Endothelial cell of umbilical vein (primary cell): ENCODE results near the gene NXT1. TPM values are rescaled to one million over a fixed set of nuclear protein-coding genes. Genes with fewer than 3 reads are reported as not detected.

Experiments
- BruUV-seq: library from RNA; stranded (reverse); fragments of 400-500 nt; replicated peaks from 2 replicates; lab custom pipeline; 2021; lab: Mats Ljungman, UMichigan
- CTCF ChIA-PET: fragments of 300-600, 350-600 bp; sonication (Branson Sonifier 250); formaldehyde crosslinking; loops from one replicate; lab custom pipeline; 2021; ENCODE audit warnings: antibody characterized with exemption, inconsistent platforms; lab: Charles Lee
- POLR2A ChIA-PET: fragments of 300-600, 350-600 bp; sonication (Branson Sonifier 250); formaldehyde crosslinking; loops from one replicate; lab custom pipeline; 2021; ENCODE audit warnings: antibody characterized with exemption, inconsistent platforms; lab: Charles Lee
- DNase-seq: peaks from one replicate; pipeline ENCODE4 v3.0.0-alpha.2; 2011; ENCODE audit warnings: low read depth, low spot score
- FAIRE-seq: peaks from 2 replicates; lab custom pipeline; 2011; peaks lifted over from hg19 to GRCh38; lab: Jason Lieb, UNC
- H2AFZ ChIP-seq: 2 replicates; pipeline ENCODE4 v1.6.0; 2012; ENCODE audit warnings: low read depth, low read length, control low read depth, inconsistent platforms
- H3K27ac ChIP-seq: 2 replicates; pipeline ENCODE4 v1.5.1; 2011; ENCODE audit warnings: low read depth, mild to moderate bottlenecking, control low read depth, low read length, moderate library complexity; ENCODE audit not compliant: insufficient read depth
- H3K27me3 ChIP-seq, 2 experiments: 2 replicates each; pipeline versions ENCODE4 v1.6.0 to v1.6.1; 2011; ENCODE audit warnings: low read length in 2 of 2, mixed read lengths in 1 of 2; ENCODE audit not compliant: control insufficient read depth in 2 of 2, insufficient read depth in 2 of 2
- H3K36me3 ChIP-seq, 2 experiments: 2 replicates in 1 of 2; 3 replicates in 1 of 2; pipeline ENCODE4 v1.5.1; 2011; ENCODE audit warnings: low read length in 2 of 2, mild to moderate bottlenecking in 1 of 2, moderate library complexity in 1 of 2; ENCODE audit not compliant: control insufficient read depth in 2 of 2, insufficient read depth in 2 of 2; ENCODE audit errors: extremely low read depth in 1 of 2
- H3K4me1 ChIP-seq: 3 replicates; pipeline ENCODE4 v1.5.1; 2011; ENCODE audit warnings: mild to moderate bottlenecking, low read length; ENCODE audit not compliant: control insufficient read depth, insufficient read depth; ENCODE audit errors: extremely low read depth
- H3K4me2 ChIP-seq: 2 replicates; pipeline ENCODE4 v1.6.1; 2011; ENCODE audit warnings: low read length, control low read depth, mixed read lengths; ENCODE audit not compliant: insufficient read depth
- H3K4me3 ChIP-seq, 3 experiments: fragments of 200-600 bp in 1 of 3; sonication (generic), shearing (Covaris generic) in 1 of 3; replicated peaks in 1 of 3; 2 replicates each; pipeline ENCODE4 v1.5.1; 2011 to 2016; ENCODE audit warnings: control low read depth in 3 of 3, low read length in 3 of 3, mild to moderate bottlenecking in 2 of 3, inconsistent platforms in 1 of 3, low read depth in 1 of 3, moderate library complexity in 1 of 3; ENCODE audit not compliant: insufficient read depth in 1 of 3
- H3K79me2 ChIP-seq: 2 replicates; pipeline ENCODE4 v1.6.0; 2012; ENCODE audit warnings: low read length, inconsistent platforms; ENCODE audit not compliant: control insufficient read depth, insufficient read depth
- H3K9ac ChIP-seq: replicated peaks from 2 replicates; pipeline ENCODE3; 2011; ENCODE audit warnings: low read length, control low read depth; ENCODE audit not compliant: insufficient read depth; ENCODE audit errors: extremely low read depth
- H3K9me1 ChIP-seq: replicated peaks from 3 replicates; pipeline ENCODE4 v1.6.0; 2011; ENCODE audit warnings: mild to moderate bottlenecking, low read length; ENCODE audit not compliant: control insufficient read depth, insufficient read depth; ENCODE audit errors: extremely low read depth
- H3K9me3 ChIP-seq: replicated peaks from 2 replicates; pipeline ENCODE4 v1.5.1; 2012; ENCODE audit warnings: low read length, inconsistent platforms; ENCODE audit not compliant: control insufficient read depth, insufficient read depth
- H4K20me1 ChIP-seq: replicated peaks from 2 replicates; pipeline ENCODE3; 2011; ENCODE audit warnings: mild to moderate bottlenecking, low read length; ENCODE audit not compliant: control insufficient read depth, insufficient read depth; ENCODE audit errors: extremely low read depth
- EZH2 ChIP-seq: IDR thresholded peaks from 2 replicates; pipeline ENCODE4 v1.6.1; 2012; ENCODE audit warnings: borderline replicate concordance, low read depth, mild to moderate bottlenecking, moderate library complexity, low read length, inconsistent platforms; ENCODE audit not compliant: severe bottlenecking
- FOS ChIP-seq: IDR thresholded peaks from 2 replicates; pipeline ENCODE4 v1.6.1; 2011; ENCODE audit warnings: mild to moderate bottlenecking, low read length, moderate library complexity, borderline replicate concordance; ENCODE audit not compliant: insufficient read depth
- GATA2 ChIP-seq: IDR thresholded peaks from 2 replicates; pipeline ENCODE4 v1.7.0; 2011; ENCODE audit warnings: low read depth, mild to moderate bottlenecking, moderate library complexity, mixed read lengths, low read length; ENCODE audit not compliant: insufficient read length, insufficient read depth
- JUN ChIP-seq: IDR thresholded peaks from 2 replicates; pipeline ENCODE4 v1.6.1; 2011; ENCODE audit warnings: borderline replicate concordance, low read depth; ENCODE audit not compliant: insufficient read length, insufficient read depth
- MYC ChIP-seq: IDR thresholded peaks from one replicate; pipeline ENCODE4 v1.6.1; 2011; ENCODE audit warnings: mild to moderate bottlenecking, low read depth, low read length
- POLR2A ChIP-seq: IDR thresholded peaks from 2 replicates; pipeline ENCODE4 v1.6.1; 2012; ENCODE audit warnings: low read depth, mild to moderate bottlenecking, control low read depth, low read length
- POLR2AphosphoS5 ChIP-seq: IDR thresholded peaks from 2 replicates; pipeline ENCODE4 v1.6.1; 2012; ENCODE audit warnings: low read depth, mild to moderate bottlenecking, control low read depth, low read length, moderate library complexity; ENCODE audit not compliant: insufficient read depth
- dilution Hi-C: fragments of 300-500 bp; cut with MboI; formaldehyde crosslinking; loops from one replicate; pipeline ENCODE4 v1.15.0; 2019; ENCODE audit warnings: low sequenced_read_pairs; ENCODE audit not compliant: extremely low pct_ligation_motif_present
- intact Hi-C: fragments of 100-400 bp; cut with micrococcal nuclease; formaldehyde crosslinking; loops from one replicate; pipeline ENCODE4 v1.10.0; 2022
- polyA plus RNA-seq, 4 experiments: library from polyadenylated mRNA; depleted of rRNA in 3 of 4; stranded (reverse) in 3 of 4; unstranded in 1 of 4; fragments of >200 nt; gene quantifications; 2 replicates each; pipeline versions ENCODE4 v1.2.1 to v1.2.3, GENCODE V29; 2011 to 2012; ENCODE audit warnings: missing spikeins in 1 of 4
- total RNA-seq: library from RNA; stranded (reverse); gene quantifications from 2 replicates; pipeline ENCODE4 v1.2.3, GENCODE V29; 2021
- TF ChIP-seq, protein P1 (sequence below): IDR thresholded peaks from 2 replicates; pipeline ENCODE4 v1.6.1; 2011; ENCODE audit not compliant: insufficient read depth, insufficient read length
- TF ChIP-seq, protein P2 (sequence below), 2 donors: IDR thresholded peaks; 1 replicate in 1 of 2; 2 replicates in 1 of 2; pipeline ENCODE4 v1.5.1; 2011; ENCODE audit warnings: low read length in 2 of 2, mild to moderate bottlenecking in 2 of 2, moderate library complexity in 2 of 2, control low read depth in 1 of 2, inconsistent platforms in 1 of 2, low read depth in 1 of 2; ENCODE audit not compliant: insufficient read depth in 1 of 2; ENCODE audit errors: extremely low read depth in 1 of 2

Gene NXT1
- total and polyA plus RNA-seq, 2 donors (not counting 3 experiments of a cell fraction or from before 2014, with no cell fraction given): 27.1 to 39.2 TPM

DNA sequence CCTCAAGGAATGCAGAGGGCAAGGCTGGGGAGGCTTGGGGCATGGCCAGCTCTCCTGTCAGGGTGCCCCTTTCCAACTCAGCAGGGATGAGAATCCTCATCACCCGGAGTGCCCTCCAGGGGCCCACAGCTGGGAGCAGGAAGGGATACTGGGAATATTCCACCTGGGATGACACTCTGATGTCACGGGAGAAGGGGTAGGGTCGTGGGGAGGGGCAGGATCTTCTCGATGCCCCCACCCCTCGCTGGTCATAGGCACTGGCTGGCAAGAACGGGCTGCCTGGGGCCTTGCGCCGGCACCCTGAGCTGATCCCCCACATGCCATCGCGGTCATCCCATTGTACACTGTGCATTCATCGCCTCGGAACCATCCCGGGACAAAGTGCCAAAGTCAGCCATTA, 10.6 kb upstream of the NXT1 start:
- intact Hi-C loops (loop anchor here (1.0 kb wide), 5 partner anchors 95 to 1001 kb away; no protein-coding TSS in a partner anchor), dilution Hi-C loops (no loop called here)
- H2AFZ ChIP-seq: no peak overlapping the region
- no peak overlapping the region for H3K27ac ChIP-seq
- H3K9me1 ChIP-seq: no peaks in the 10 kb centered on the region
- no TSS peak for BruUV-seq
- H3K9me3 ChIP-seq: no peaks in the 10 kb centered on the region
- H3K79me2 ChIP-seq: no peaks in the 10 kb centered on the region
- DNase-seq (no peak), FAIRE-seq (no peak)
- no peak overlapping the region for H3K4me3 ChIP-seq
- H3K9ac ChIP-seq: no peak overlapping the region
- H3K36me3 ChIP-seq: no peaks in the 10 kb centered on the region
- H3K4me2 ChIP-seq: no peak overlapping the region
- H3K27me3 ChIP-seq: peaks cover 2 to 3% of the 10 kb centered on the region in 2 experiments
- no peaks in the 10 kb centered on the region for H4K20me1 ChIP-seq
- POLR2A ChIA-PET: interaction anchor here (2.6 kb wide), 1 partner anchor 289 kb away, joined by 8 read pairs; no protein-coding TSS in a partner anchor
- no peaks in the 10 kb centered on the region for H3K4me1 ChIP-seq
- CTCF ChIA-PET: interaction anchor here (0.6 to 8.8 kb wide), 52 partner anchors 10 to 1006 kb away, joined by 3 to 222 read pairs (median 6); partner anchors contain the start of genes CD93, NXT1 and THBD
- TF ChIP-seq FOS (no peak), GATA2 (no peak), EZH2 (no peak), POLR2AphosphoS5 (no peak), MYC (no peak), JUN (no peak), POLR2A (no peak)
- TF ChIP-seq, protein P1, sequence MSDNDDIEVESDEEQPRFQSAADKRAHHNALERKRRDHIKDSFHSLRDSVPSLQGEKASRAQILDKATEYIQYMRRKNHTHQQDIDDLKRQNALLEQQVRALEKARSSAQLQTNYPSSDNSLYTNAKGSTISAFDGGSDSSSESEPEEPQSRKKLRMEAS: no peak
- TF ChIP-seq, protein P2, sequence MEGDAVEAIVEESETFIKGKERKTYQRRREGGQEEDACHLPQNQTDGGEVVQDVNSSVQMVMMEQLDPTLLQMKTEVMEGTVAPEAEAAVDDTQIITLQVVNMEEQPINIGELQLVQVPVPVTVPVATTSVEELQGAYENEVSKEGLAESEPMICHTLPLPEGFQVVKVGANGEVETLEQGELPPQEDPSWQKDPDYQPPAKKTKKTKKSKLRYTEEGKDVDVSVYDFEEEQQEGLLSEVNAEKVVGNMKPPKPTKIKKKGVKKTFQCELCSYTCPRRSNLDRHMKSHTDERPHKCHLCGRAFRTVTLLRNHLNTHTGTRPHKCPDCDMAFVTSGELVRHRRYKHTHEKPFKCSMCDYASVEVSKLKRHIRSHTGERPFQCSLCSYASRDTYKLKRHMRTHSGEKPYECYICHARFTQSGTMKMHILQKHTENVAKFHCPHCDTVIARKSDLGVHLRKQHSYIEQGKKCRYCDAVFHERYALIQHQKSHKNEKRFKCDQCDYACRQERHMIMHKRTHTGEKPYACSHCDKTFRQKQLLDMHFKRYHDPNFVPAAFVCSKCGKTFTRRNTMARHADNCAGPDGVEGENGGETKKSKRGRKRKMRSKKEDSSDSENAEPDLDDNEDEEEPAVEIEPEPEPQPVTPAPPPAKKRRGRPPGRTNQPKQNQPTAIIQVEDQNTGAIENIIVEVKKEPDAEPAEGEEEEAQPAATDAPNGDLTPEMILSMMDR (IDR thresholded peaks at IDR 0.05; ENCODE audit: extremely low read depth in 1 of 2, insufficient read depth in 1 of 2, low read depth in 1 of 2, low read length in 2 of 2): no peak
